Hepatocyte (in vitro differentiated cells): ENCODE measurements around the gene WIPF3. TPM values are rescaled to one million over a fixed set of nuclear protein-coding genes. Genes with fewer than 3 reads are reported as not detected.

ENCODE experiments used
- DNase-seq: peaks from one replicate; pipeline ENCODE4 v3.0.0-alpha.2; 2016; ENCODE audit warnings: low spot score
- H2AFZ ChIP-seq: fragments of 200-600 bp; sonication (generic); 2 replicates; pipeline ENCODE4 v1.6.0; 2016; ENCODE audit warnings: antibody characterized with exemption, mild to moderate bottlenecking
- H3K27ac ChIP-seq: fragments of 200-600 bp; sonication (generic); 2 replicates; pipeline ENCODE4 v1.5.1; 2016; ENCODE audit warnings: mild to moderate bottlenecking
- H3K27me3 ChIP-seq: fragments of 200-600 bp; sonication (generic); 2 replicates; pipeline ENCODE4 v1.6.1; 2016
- H3K36me3 ChIP-seq: fragments of 200-600 bp; sonication (generic); replicated peaks from 2 replicates; pipeline ENCODE4 v1.5.1; 2016; ENCODE audit warnings: low read depth; ENCODE audit not compliant: insufficient read depth
- H3K4me1 ChIP-seq: fragments of 200-600 bp; sonication (generic); 2 replicates; pipeline ENCODE4 v1.5.1; 2016; ENCODE audit warnings: mild to moderate bottlenecking, moderate library complexity; ENCODE audit not compliant: insufficient read depth
- H3K4me2 ChIP-seq: fragments of 200-600 bp; sonication (generic); 2 replicates; pipeline ENCODE4 v1.6.0; 2016
- H3K4me3 ChIP-seq: fragments of 200-600 bp; sonication (generic); 2 replicates; pipeline ENCODE4 v1.5.1; 2016; ENCODE audit warnings: mild to moderate bottlenecking
- H3K79me2 ChIP-seq: fragments of 200-600 bp; sonication (generic); 2 replicates; pipeline ENCODE4 v1.6.0; 2017; ENCODE audit warnings: mild to moderate bottlenecking
- H3K9me2 ChIP-seq: fragments of 200-600 bp; sonication (generic); replicated peaks from 2 replicates; pipeline ENCODE4 v1.6.0; 2017; ENCODE audit warnings: mild to moderate bottlenecking; ENCODE audit not compliant: insufficient read depth
- H3K9me3 ChIP-seq: fragments of 200-600 bp; sonication (generic); 2 replicates; pipeline ENCODE4 v1.5.1; 2016; ENCODE audit warnings: low read depth, mild to moderate bottlenecking
- H4K20me1 ChIP-seq: fragments of 200-600 bp; sonication (generic); 2 replicates; pipeline ENCODE4 v1.6.0; 2016; ENCODE audit warnings: mild to moderate bottlenecking; ENCODE audit not compliant: insufficient read depth, poor library complexity, severe bottlenecking
- CTCF ChIP-seq: fragments of 200-600 bp; sonication (generic); IDR thresholded peaks from 2 replicates; pipeline ENCODE4 v1.5.1; 2016; ENCODE audit warnings: antibody characterized with exemption, mild to moderate bottlenecking; ENCODE audit not compliant: poor library complexity
- EZH2 ChIP-seq: fragments of 200-600 bp; sonication (generic); IDR thresholded peaks from 2 replicates; pipeline ENCODE4 v1.6.1; 2016; ENCODE audit warnings: antibody characterized with exemption, mild to moderate bottlenecking, borderline replicate concordance
- EZH2phosphoT487 ChIP-seq: fragments of 200-600 bp; sonication (generic); IDR thresholded peaks from one replicate; pipeline ENCODE4 v1.6.1; 2018; ENCODE audit warnings: antibody characterized with exemption, mild to moderate bottlenecking, low read depth, moderate library complexity; ENCODE audit not compliant: unreplicated experiment, severe bottlenecking
- WGBS: methylation state at CpG from one replicate; pipeline ENCODE4 v1.1.6; 2016; ENCODE audit warnings: low lambda C conversion rate; ENCODE audit errors: missing lambda C conversion rate; 5-methylcytosine and 5-hydroxymethylcytosine counted together
- polyA plus RNA-seq: library from polyadenylated mRNA; unstranded; fragments of >200 nt; fragmentation: Nextera tagmentation; extraction: Ambion mirVana; gene quantifications from 2 replicates; pipeline ENCODE4 v1.2.1, GENCODE V29; 2016
- total RNA-seq: library from RNA; depleted of rRNA; stranded (reverse); fragments of >200 nt; gene quantifications from 2 replicates; pipeline ENCODE4 v1.2.3, GENCODE V29; 2014

The WIPF3 gene
- total and polyA plus RNA-seq, 2 experiments from 2014 or later = 0.98 to 2.4 TPM

- Histone ChIP-seq H3K27ac (no peak overlapping the region), H3K9me2 (no peaks in the 10 kb centered on the region), H3K4me3 (no peak overlapping the region), H3K9me3 (no peaks in the 10 kb centered on the region), H3K27me3 (no peaks in the 10 kb centered on the region), H3K79me2 (no peaks in the 10 kb centered on the region), H3K4me1 (peaks cover 9% of the 10 kb centered on the region), H3K36me3 (no peaks in the 10 kb centered on the region), H4K20me1 (no peaks in the 10 kb centered on the region), H2AFZ (no peak overlapping the region), H3K4me2 (no peak overlapping the region)
- TF ChIP-seq EZH2phosphoT487 (no peak), CTCF (no peak), EZH2 (no peak)
- no peak for DNase-seq
- 51% methylated on average over 3 of the region's 3 CpGs for WGBS
Measured at GRCh38 chr7:29848941-29849340, 42.6 kb downstream of the WIPF3 start.

GRCh38 chr7:29851487-29851886 is 45.2 kb downstream of the WIPF3 start:
- TF ChIP-seq EZH2phosphoT487 = no peak
- TF ChIP-seq CTCF = no peak
- TF ChIP-seq EZH2 = no peak
- 82% methylated on average over 7 of the region's 7 CpGs for WGBS
- Histone ChIP-seq H3K27ac (no peak overlapping the region), H3K4me3 (no peak overlapping the region), H3K36me3 (no peaks in the 10 kb centered on the region), H2AFZ (no peak overlapping the region), H4K20me1 (no peaks in the 10 kb centered on the region), H3K27me3 (no peaks in the 10 kb centered on the region), H3K4me2 (no peak overlapping the region), H3K9me2 (no peaks in the 10 kb centered on the region), H3K9me3 (no peaks in the 10 kb centered on the region), H3K79me2 (no peaks in the 10 kb centered on the region), H3K4me1 (peaks cover 30% of the 10 kb centered on the region)
- no peak for DNase-seq

GRCh38 chr7:29852457-29852856 is 46.1 kb downstream of the WIPF3 start:
- no peak for TF ChIP-seq CTCF
- no peak for TF ChIP-seq EZH2phosphoT487
- no peak for TF ChIP-seq EZH2
- H3K27me3 ChIP-seq = no peaks in the 10 kb centered on the region
- peaks cover 34% of the 10 kb centered on the region for H3K4me1 ChIP-seq
- WGBS = 95% methylated on average over 1 of the region's 1 CpG
- no peaks in the 10 kb centered on the region for H3K79me2 ChIP-seq
- no peaks in the 10 kb centered on the region for H4K20me1 ChIP-seq
- H3K36me3 ChIP-seq = no peaks in the 10 kb centered on the region
- H2AFZ ChIP-seq = no peak overlapping the region
- H3K4me3 ChIP-seq = no peak overlapping the region
- no peak overlapping the region for H3K4me2 ChIP-seq
- H3K9me3 ChIP-seq = no peaks in the 10 kb centered on the region
- no peaks in the 10 kb centered on the region for H3K9me2 ChIP-seq
- no peak overlapping the region for H3K27ac ChIP-seq
- DNase-seq = no peak

- H3K79me2 ChIP-seq = no peaks in the 10 kb centered on the region
- 76% methylated on average over 2 of the region's 2 CpGs for WGBS
- H3K36me3 ChIP-seq = no peaks in the 10 kb centered on the region
- no peaks in the 10 kb centered on the region for H3K9me2 ChIP-seq
- no peak for DNase-seq
- no peaks in the 10 kb centered on the region for H3K9me3 ChIP-seq
- H3K27ac ChIP-seq = no peak overlapping the region
- H3K4me1 ChIP-seq = peaks cover 38% of the 10 kb centered on the region
- no peak overlapping the region for H2AFZ ChIP-seq
- H3K4me2 ChIP-seq = no peak overlapping the region
- TF ChIP-seq EZH2phosphoT487 (no peak), CTCF (no peak), EZH2 (no peak)
- no peaks in the 10 kb centered on the region for H4K20me1 ChIP-seq
- H3K4me3 ChIP-seq = no peak overlapping the region
- no peaks in the 10 kb centered on the region for H3K27me3 ChIP-seq
Measured at GRCh38 chr7:29853072-29853471, 46.8 kb downstream of the WIPF3 start.
